HEK293 (cell line): ENCODE results near the gene ANKRD44.
"Not testable (repeated sequence)": the region's sequence is repeated elsewhere in the genome, so short reads cannot be mapped to it uniquely, and the experiment has no call there.

Experiments used
- CTCF ChIA-PET: fragments of 350-600 bp; formaldehyde crosslinking; extraction: SDS; loops from one replicate; lab custom pipeline; 2021; ENCODE audit warnings: antibody characterized with exemption; lab: Yijun Ruan, JAX
- POLR2A ChIA-PET: fragments of 300-600 bp; formaldehyde crosslinking; extraction: SDS; loops from one replicate; lab custom pipeline; 2020; ENCODE audit warnings: antibody characterized with exemption, inconsistent platforms; lab: Yijun Ruan, JAX
- H3K27ac ChIP-seq: fragments of 200-500 bp; sonication (Bioruptor generic); 2 replicates; pipeline ENCODE4 v1.5.1; 2014; ENCODE audit warnings: low read depth, low read length, control low read depth, inconsistent platforms; ENCODE audit errors: extremely low read depth
- H3K36me3 ChIP-seq, 2 experiments: fragments of 200-500 bp in 1 of 2; sonication (Bioruptor generic) in 1 of 2; 1 replicate in 1 of 2; 2 replicates in 1 of 2; pipeline ENCODE4 v1.5.1; 2014 to 2017; ENCODE audit warnings: inconsistent platforms in 2 of 2, low read length in 2 of 2; ENCODE audit not compliant: control insufficient read depth in 2 of 2, insufficient read depth in 1 of 2
- H3K4me1 ChIP-seq: fragments of 200-500 bp; sonication (Bioruptor generic); 2 replicates; pipeline ENCODE4 v1.5.1; 2014; ENCODE audit warnings: mild to moderate bottlenecking, low read length, inconsistent platforms; ENCODE audit not compliant: control insufficient read depth, insufficient read depth
- H3K4me3 ChIP-seq: 2 replicates; pipeline ENCODE4 v1.5.1; 2011; ENCODE audit warnings: low read depth, mild to moderate bottlenecking, control low read depth, low read length, moderate library complexity
- H3K9me3 ChIP-seq: fragments of 200-500 bp; sonication (Bioruptor generic); 2 replicates; pipeline ENCODE4 v1.5.1; 2014; ENCODE audit warnings: low read depth, low read length, inconsistent platforms; ENCODE audit not compliant: control insufficient read depth, insufficient read depth
- GLIS1 ChIP-seq: fragments of 450-650 bp; formaldehyde crosslinking; IDR thresholded peaks from 2 replicates; pipeline ENCODE4 v1.5.1; 2016; ENCODE audit warnings: missing biosample characterization, missing genetic modification characterization
- PRDM1 ChIP-seq: fragments of 450-650 bp; formaldehyde crosslinking; IDR thresholded peaks from 2 replicates; pipeline ENCODE4; 2016; ENCODE audit warnings: missing biosample characterization, missing genetic modification characterization
- SP7 ChIP-seq: fragments of 450-650 bp; formaldehyde crosslinking; IDR thresholded peaks from 2 replicates; pipeline ENCODE4 v1.5.1; 2016; ENCODE audit warnings: missing biosample characterization, missing genetic modification characterization
- ZBTB10 ChIP-seq: fragments of 450-650 bp; formaldehyde crosslinking; IDR thresholded peaks from 2 replicates; pipeline ENCODE4 v1.5.1; 2016; ENCODE audit warnings: missing biosample characterization, missing genetic modification characterization
- ZBTB17 ChIP-seq: fragments of 450-650 bp; formaldehyde crosslinking; IDR thresholded peaks from 2 replicates; pipeline ENCODE4 v1.5.1; 2016; ENCODE audit warnings: missing biosample characterization, missing genetic modification characterization
- ZNF121 ChIP-seq: fragments of 450-650 bp; formaldehyde crosslinking; IDR thresholded peaks from 2 replicates; pipeline ENCODE4 v1.5.1; 2016; ENCODE audit warnings: missing biosample characterization, missing genetic modification characterization
- ZNF157 ChIP-seq: fragments of 450-650 bp; formaldehyde crosslinking; IDR thresholded peaks from 2 replicates; pipeline ENCODE4 v1.5.1; 2016; ENCODE audit warnings: missing biosample characterization, missing genetic modification characterization
- ZNF175 ChIP-seq: fragments of 450-650 bp; formaldehyde crosslinking; IDR thresholded peaks from 2 replicates; pipeline ENCODE4 v1.5.1; 2016; ENCODE audit warnings: missing biosample characterization, missing genetic modification characterization
- ZSCAN23 ChIP-seq: fragments of 450-650 bp; formaldehyde crosslinking; IDR thresholded peaks from 2 replicates; pipeline ENCODE4 v1.5.1; 2016; ENCODE audit warnings: missing biosample characterization, missing genetic modification characterization
- TF ChIP-seq, protein P1 (sequence below): fragments of 450-650 bp; formaldehyde crosslinking; optimal IDR thresholded peaks from 2 replicates; pipeline ENCODE3; 2016; ENCODE audit warnings: missing biosample characterization, mild to moderate bottlenecking, missing genetic modification characterization
- TF ChIP-seq, protein P2 (sequence below): fragments of 450-650 bp; formaldehyde crosslinking; IDR thresholded peaks from 2 replicates; pipeline ENCODE4 v1.5.1; 2016; ENCODE audit warnings: missing biosample characterization, missing genetic modification characterization

The ANKRD44 gene

DNA sequence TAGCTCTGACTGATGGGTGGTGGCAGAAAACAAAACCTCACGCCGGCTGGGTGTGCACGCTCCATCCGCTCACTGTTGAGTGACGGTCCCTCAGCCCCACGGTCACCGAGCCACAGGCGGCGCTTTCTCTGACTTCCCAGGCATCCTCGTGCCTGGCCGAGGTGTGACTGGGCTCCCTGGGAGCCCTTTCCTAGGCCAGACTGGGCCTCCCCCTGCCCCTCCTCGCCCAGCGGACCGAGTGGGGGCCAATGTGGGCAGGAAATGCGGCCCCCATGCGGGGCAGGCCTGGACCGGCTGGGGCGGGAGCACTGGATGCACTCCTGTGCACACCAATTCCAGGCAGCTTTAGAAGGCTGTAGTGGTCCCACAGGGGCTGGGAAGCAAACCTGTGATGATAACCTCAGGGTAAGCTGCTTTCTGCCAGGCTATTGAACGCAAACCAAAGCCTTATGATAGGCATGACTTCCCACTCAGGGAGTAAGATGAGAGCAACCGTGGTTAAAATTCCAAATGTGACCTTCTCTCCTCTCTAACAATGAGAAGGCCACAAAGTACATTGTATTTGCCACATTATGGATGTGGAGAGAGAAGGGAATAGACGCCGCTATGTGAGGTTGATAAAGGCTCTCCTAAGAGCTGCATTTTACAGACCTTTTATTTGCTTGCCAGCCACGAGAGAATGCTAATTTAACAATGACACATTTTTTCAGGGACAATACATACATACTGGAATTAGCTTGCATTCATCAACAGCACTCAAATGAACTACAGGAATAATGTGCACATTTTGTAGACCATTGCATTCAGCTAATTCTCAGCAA is 300.2 kb downstream of the ANKRD44 start:
- no peaks in the 10 kb centered on the region for H3K4me1 ChIP-seq
- no peak overlapping the region for H3K27ac ChIP-seq
- ChIA-PET POLR2A (no interaction called here), CTCF (interaction anchor here (0.7 to 3.4 kb wide), 8 partner anchors 23 to 616 kb away, joined by 3 to 28 read pairs (median 4); no protein-coding TSS in a partner anchor)
- no peak overlapping the region for H3K4me3 ChIP-seq
- TF ChIP-seq ZNF157 (tag by site-specific recombination) (no peak), ZNF121 (no peak), ZBTB17 (tag by site-specific recombination) (no peak)
- H3K9me3 ChIP-seq: no peaks in the 10 kb centered on the region
- no peaks in the 10 kb centered on the region for H3K36me3 ChIP-seq

- POLR2A ChIA-PET, H3K9me3 ChIP-seq, CTCF ChIA-PET, H3K36me3 ChIP-seq, H3K4me1 ChIP-seq, H3K27ac ChIP-seq, H3K4me3 ChIP-seq: not testable (repeated sequence)
- peak; percentile 32; the same call in 1 of the 2 replicates for TF ChIP-seq GLIS1 (tag by site-specific recombination)
Observed at GRCh38 chr2:197008741-197009341, 301.7 kb downstream of the ANKRD44 start.

GRCh38 chr2:197007716-197008628 is 302.6 kb downstream of the ANKRD44 start:
- TF ChIP-seq SP7 (tag by site-specific recombination): no peak
- TF ChIP-seq, protein P1, sequence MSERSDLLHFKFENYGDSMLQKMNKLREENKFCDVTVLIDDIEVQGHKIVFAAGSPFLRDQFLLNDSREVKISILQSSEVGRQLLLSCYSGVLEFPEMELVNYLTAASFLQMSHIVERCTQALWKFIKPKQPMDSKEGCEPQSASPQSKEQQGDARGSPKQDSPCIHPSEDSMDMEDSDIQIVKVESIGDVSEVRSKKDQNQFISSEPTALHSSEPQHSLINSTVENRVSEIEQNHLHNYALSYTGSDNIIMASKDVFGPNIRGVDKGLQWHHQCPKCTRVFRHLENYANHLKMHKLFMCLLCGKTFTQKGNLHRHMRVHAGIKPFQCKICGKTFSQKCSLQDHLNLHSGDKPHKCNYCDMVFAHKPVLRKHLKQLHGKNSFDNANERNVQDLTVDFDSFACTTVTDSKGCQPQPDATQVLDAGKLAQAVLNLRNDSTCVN: no peak
- ChIA-PET CTCF (interaction anchor here (0.6 to 1.1 kb wide), 3 partner anchors 68 to 253 kb away, joined by 3 to 4 read pairs (median 3); no protein-coding TSS in a partner anchor), POLR2A (no interaction called here)
- no peaks in the 10 kb centered on the region for H3K4me1 ChIP-seq
- H3K27ac ChIP-seq: no peak overlapping the region
- H3K4me3 ChIP-seq: no peak overlapping the region
- no peaks in the 10 kb centered on the region for H3K36me3 ChIP-seq
- no peaks in the 10 kb centered on the region for H3K9me3 ChIP-seq

- ChIA-PET POLR2A (no interaction called here), CTCF (interaction anchor here (1.5 kb wide), 1 partner anchor 10 kb away, joined by 9 read pairs; no protein-coding TSS in a partner anchor)
- no peaks in the 10 kb centered on the region for H3K36me3 ChIP-seq
- no peaks in the 10 kb centered on the region for H3K4me1 ChIP-seq
- TF ChIP-seq ZNF175: no peak
- TF ChIP-seq, protein P2, sequence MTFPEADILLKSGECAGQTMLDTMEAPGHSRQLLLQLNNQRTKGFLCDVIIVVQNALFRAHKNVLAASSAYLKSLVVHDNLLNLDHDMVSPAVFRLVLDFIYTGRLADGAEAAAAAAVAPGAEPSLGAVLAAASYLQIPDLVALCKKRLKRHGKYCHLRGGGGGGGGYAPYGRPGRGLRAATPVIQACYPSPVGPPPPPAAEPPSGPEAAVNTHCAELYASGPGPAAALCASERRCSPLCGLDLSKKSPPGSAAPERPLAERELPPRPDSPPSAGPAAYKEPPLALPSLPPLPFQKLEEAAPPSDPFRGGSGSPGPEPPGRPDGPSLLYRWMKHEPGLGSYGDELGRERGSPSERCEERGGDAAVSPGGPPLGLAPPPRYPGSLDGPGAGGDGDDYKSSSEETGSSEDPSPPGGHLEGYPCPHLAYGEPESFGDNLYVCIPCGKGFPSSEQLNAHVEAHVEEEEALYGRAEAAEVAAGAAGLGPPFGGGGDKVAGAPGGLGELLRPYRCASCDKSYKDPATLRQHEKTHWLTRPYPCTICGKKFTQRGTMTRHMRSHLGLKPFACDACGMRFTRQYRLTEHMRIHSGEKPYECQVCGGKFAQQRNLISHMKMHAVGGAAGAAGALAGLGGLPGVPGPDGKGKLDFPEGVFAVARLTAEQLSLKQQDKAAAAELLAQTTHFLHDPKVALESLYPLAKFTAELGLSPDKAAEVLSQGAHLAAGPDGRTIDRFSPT (tag by site-specific recombination): no peak
- no peak for TF ChIP-seq PRDM1 (tag by site-specific recombination)
- no peak for TF ChIP-seq ZSCAN23
- TF ChIP-seq ZBTB10 (tag by site-specific recombination): no peak
- H3K9me3 ChIP-seq: no peaks in the 10 kb centered on the region
- no peak overlapping the region for H3K4me3 ChIP-seq
- no peak overlapping the region for H3K27ac ChIP-seq
Observed at GRCh38 chr2:197001921-197002320, 308.7 kb downstream of the ANKRD44 start.
